Suprapubic skin (tissue), 4 donors: ENCODE measurements around the gene RIPOR2.

Experiments
- CTCF ChIP-seq, 2 donors: fragments of 200-600 bp in 1 of 2; fragments of 450-650 bp in 1 of 2; sonication (generic) in 1 of 2; IDR thresholded peaks; one replicate each; pipeline ENCODE4 v1.5.1; 2016 to 2019; ENCODE audit warnings: antibody characterized with exemption in 2 of 2, mild to moderate bottlenecking in 1 of 2, moderate library complexity in 1 of 2
- EP300 ChIP-seq: sonication (generic); formaldehyde crosslinking; IDR thresholded peaks from one replicate; pipeline ENCODE4 v1.6.1; 2017; ENCODE audit warnings: antibody characterized with exemption
- POLR2A ChIP-seq, 2 donors: fragments of 450-650 bp; IDR thresholded peaks; one replicate each; pipeline ENCODE4 v1.6.1; 2017; ENCODE audit warnings: antibody characterized with exemption in 2 of 2, mild to moderate bottlenecking in 2 of 2, moderate library complexity in 2 of 2
- POLR2AphosphoS5 ChIP-seq, 3 donors: sonication (generic); formaldehyde crosslinking; IDR thresholded peaks; one replicate each; pipeline ENCODE4 v1.6.1; 2017; ENCODE audit warnings: antibody characterized with exemption in 3 of 3

- TF ChIP-seq CTCF (IDR thresholded peaks at IDR 0.05) (no peak), POLR2A (IDR thresholded peaks at IDR 0.05) (no peak), POLR2AphosphoS5 (IDR thresholded peaks at IDR 0.05) (no peak), EP300 (no peak)
Measured at GRCh38 chr6:24844903-24845302, 90.9 kb downstream of the RIPOR2 start.
